GM12878 (cell line): ENCODE results near the gene EXD3. TPM values are rescaled to one million over a fixed set of nuclear protein-coding genes. Genes with fewer than 3 reads are reported as not detected.

Source experiments
- ATAC-seq: fragments of 200-7000 bp; cut with Tn5 transposase; 3 replicates; pipeline ENCODE4 v1.9.1; 2020; ENCODE audit warnings: mild to moderate bottlenecking, moderate library complexity
- BruUV-seq: library from RNA; stranded (reverse); fragments of 400-500 nt; replicated peaks from 2 replicates; lab custom pipeline; 2021; lab: Mats Ljungman, UMichigan
- CTCF ChIA-PET: fragments of 300-600 bp; sonication (Branson Sonifier 250); formaldehyde crosslinking; extraction: SDS; loops from one replicate; lab custom pipeline; 2021; ENCODE audit warnings: inconsistent platforms; lab: Yijun Ruan, JAX
- POLR2A ChIA-PET: fragments of 350-600 bp; formaldehyde crosslinking; extraction: SDS; loops from one replicate; lab custom pipeline; 2021; ENCODE audit warnings: inconsistent platforms; lab: Charles Lee
- RAD21 ChIA-PET: fragments of 300-600 bp; sonication (Branson Sonifier 250); formaldehyde crosslinking; loops from one replicate; lab custom pipeline; 2023; ENCODE audit warnings: antibody characterized with exemption; ENCODE audit not compliant: unreplicated experiment; lab: Charles Lee
- SMC1A ChIA-PET: fragments of 300-600 bp; sonication (Branson Sonifier 250); formaldehyde crosslinking; loops from one replicate; lab custom pipeline; 2023; ENCODE audit not compliant: unreplicated experiment, uncharacterized antibody; lab: Charles Lee
- DNase-seq: peaks from one replicate; pipeline ENCODE4 v3.0.0-alpha.2; 2011; ENCODE audit warnings: low read depth, low spot score
- FAIRE-seq: peaks from 3 replicates; lab custom pipeline; 2011; peaks lifted over from hg19 to GRCh38; lab: Jason Lieb, UNC
- H2AFZ ChIP-seq: 2 replicates; pipeline ENCODE4 v1.6.0; 2011; ENCODE audit warnings: low read depth, low read length, control low read depth; ENCODE audit not compliant: control insufficient read depth
- H3K27ac ChIP-seq: 2 replicates; pipeline ENCODE4 v1.5.1; 2011; ENCODE audit warnings: control low read depth; ENCODE audit not compliant: control insufficient read depth, insufficient read depth
- H3K27me3 ChIP-seq, 2 experiments: replicated peaks in 1 of 2; 2 replicates each; pipeline versions ENCODE4 v1.6.0 to v1.6.1; 2011; ENCODE audit warnings: low read length in 1 of 2; ENCODE audit not compliant: control insufficient read depth in 2 of 2, insufficient read depth in 2 of 2
- H3K36me3 ChIP-seq, 2 experiments: 2 replicates each; pipeline ENCODE4 v1.5.1; 2011; ENCODE audit warnings: low read length in 1 of 2; ENCODE audit not compliant: control insufficient read depth in 2 of 2, insufficient read depth in 2 of 2
- H3K4me1 ChIP-seq: 2 replicates; pipeline ENCODE4 v1.6.1; 2011; ENCODE audit warnings: mild to moderate bottlenecking, low read length, moderate library complexity, mixed read lengths; ENCODE audit not compliant: control insufficient read depth, insufficient read depth
- H3K4me2 ChIP-seq: 2 replicates; pipeline ENCODE4 v1.6.0; 2011; ENCODE audit warnings: control low read depth; ENCODE audit not compliant: control insufficient read depth, insufficient read depth
- H3K4me3 ChIP-seq: fragments of 200-600 bp; sonication (generic); 2 replicates; pipeline ENCODE4 v1.5.1; 2016
- H3K79me2 ChIP-seq: 2 replicates; pipeline ENCODE4 v1.6.0; 2011; ENCODE audit warnings: low read length; ENCODE audit not compliant: control insufficient read depth, insufficient read depth
- H3K9ac ChIP-seq: 2 replicates; pipeline ENCODE4 v1.8.0; 2011; ENCODE audit warnings: low read length, control low read depth, mixed read lengths; ENCODE audit not compliant: control insufficient read depth, insufficient read depth
- H3K9me3 ChIP-seq: replicated peaks from 3 replicates; pipeline ENCODE4 v1.5.1; 2011; ENCODE audit warnings: mild to moderate bottlenecking, low read length; ENCODE audit not compliant: control insufficient read depth, insufficient read depth
- H4K20me1 ChIP-seq: 2 replicates; pipeline ENCODE4 v1.6.0; 2011; ENCODE audit not compliant: control insufficient read depth, insufficient read depth
- HDAC2 ChIP-seq: fragments of 200-600 bp; sonication (generic); IDR thresholded peaks from 2 replicates; pipeline ENCODE4 v1.6.1; 2017
- NBN ChIP-seq: fragments of 450-650 bp; IDR thresholded peaks from 2 replicates; pipeline ENCODE4 v1.6.1; 2016
- WGBS: methylation state at CpG from one replicate; pipeline ENCODE4 v1.1.6; 2016; ENCODE audit warnings: low lambda C conversion rate; ENCODE audit not compliant: insufficient replicate concordance, insufficient coverage; ENCODE audit errors: missing lambda C conversion rate; 5-methylcytosine and 5-hydroxymethylcytosine counted together
- in situ Hi-C: fragments of 300-500 bp; cut with MboI; formaldehyde crosslinking; loops from 9 replicates; pipeline ENCODE4 v1.14.3; 2018; ENCODE audit warnings: mixed read lengths
- intact Hi-C: fragments of 100-400 bp; cut with micrococcal nuclease; formaldehyde crosslinking; loops from one replicate; pipeline ENCODE4 v1.14.2; 2022; ENCODE audit not compliant: unreplicated experiment
- polyA plus RNA-seq, 11 experiments: library from polyadenylated mRNA; depleted of rRNA in 4 of 11; unstranded in 6 of 11; stranded (reverse) in 5 of 11; fragments of >200 nt; fragmentation: Nextera tagmentation in 4 of 11; fragmentation: Illumina TruSeq in 1 of 11; extraction: Ambion mirVana in 4 of 11; extraction: Trizol in 1 of 11; gene quantifications; 1 replicate in 1 of 11; 2 replicates in 10 of 11; pipeline versions ENCODE4 v1.2.1 to v1.2.3, GENCODE V29; 2011 to 2016; ENCODE audit warnings: inconsistent platforms in 2 of 11, missing spikeins in 2 of 11, low read depth in 1 of 11
- total RNA-seq, 4 experiments: library from RNA; depleted of rRNA in 3 of 4; stranded (reverse); fragments of >200 nt in 3 of 4; fragmentation: Illumina TruSeq in 1 of 4; extraction: Trizol in 1 of 4; gene quantifications; 2 replicates each; pipeline versions ENCODE4 v1.2.1 to v1.2.3, GENCODE V29; 2013 to 2021
- TF ChIP-seq, protein P1 (sequence below), 3 experiments: IDR thresholded peaks in 2 of 3; conservative IDR thresholded peaks in 1 of 3; 2 replicates each; pipeline ENCODE4 v1.5.1; 2011; ENCODE audit warnings: low read depth in 3 of 3, low read length in 3 of 3, mild to moderate bottlenecking in 3 of 3, control low read depth in 2 of 3, moderate library complexity in 2 of 3, inconsistent platforms in 1 of 3, mixed read lengths in 1 of 3; ENCODE audit not compliant: control insufficient read depth in 2 of 3, insufficient read depth in 1 of 3; ENCODE audit errors: extremely low read depth in 1 of 3
- TF ChIP-seq, protein P2 (sequence below): fragments of 450-650 bp; conservative IDR thresholded peaks from 2 replicates; pipeline ENCODE4 v1.6.1; 2017; ENCODE audit warnings: mild to moderate bottlenecking, moderate library complexity

Gene EXD3
- total and polyA plus RNA-seq, 10 of the 15 experiments (the other 5 are each of a cell fraction or from before 2014, with no cell fraction given), result 0.21 to 7.1 (median 3.6) TPM

DNA sequence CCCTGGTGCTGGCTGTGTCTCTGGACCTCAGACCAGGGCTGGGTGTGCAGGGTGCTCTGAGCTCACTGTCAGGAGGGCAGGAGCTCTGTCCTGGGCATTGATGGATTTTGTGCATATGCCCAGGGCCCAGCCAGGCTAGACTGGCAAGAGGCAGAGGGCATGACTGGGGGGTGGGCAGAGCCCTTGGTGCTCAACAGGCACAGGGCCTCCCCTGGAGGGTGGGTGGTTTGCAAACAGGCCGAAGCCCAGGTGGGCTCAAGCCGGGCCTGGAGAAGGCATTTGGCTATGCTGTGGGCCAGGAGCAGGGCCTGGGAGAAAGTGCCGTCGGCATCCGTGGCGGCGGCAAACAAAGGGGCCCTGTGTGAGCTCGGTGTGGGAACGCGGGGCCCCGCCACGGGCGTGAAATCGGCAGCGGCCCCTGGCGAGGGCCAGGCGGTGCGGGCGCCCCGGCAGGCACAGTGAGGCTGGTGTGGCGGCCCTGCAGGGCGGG lies 119.0 kb downstream of the EXD3 start:
- in situ Hi-C loops (no loop called here), intact Hi-C loops (loop anchor here (2.0 to 5.0 kb wide), 2 partner anchors 103 to 118 kb away; partner anchors contain the start of genes EXD3 and NOXA1)
- DNase-seq (no peak), ATAC-seq (no peak), FAIRE-seq (no peak)
- H3K27ac ChIP-seq, result no peak overlapping the region
- H3K9ac ChIP-seq, result no peak overlapping the region
- no peak overlapping the region for H2AFZ ChIP-seq
- peaks cover 30% of the 10 kb centered on the region for H3K4me1 ChIP-seq
- POLR2A ChIA-PET, result interaction anchor here (0.5 to 2.0 kb wide), 2 partner anchors 12 to 65 kb away, joined by 7 to 9 read pairs; no protein-coding TSS in a partner anchor
- RAD21 ChIA-PET, result no interaction called here
- WGBS, result 84% methylated on average over 22 of the region's 22 CpGs
- no peaks in the 10 kb centered on the region for H4K20me1 ChIP-seq
- CTCF ChIA-PET, result interaction anchor here (0.6 to 2.1 kb wide), 4 partner anchors 9 to 104 kb away, joined by 3 to 17 read pairs (median 4); no protein-coding TSS in a partner anchor
- H3K79me2 ChIP-seq, result no peaks in the 10 kb centered on the region; the same call in 1 of the 2 replicates
- no peak overlapping the region for H3K4me2 ChIP-seq
- no peak for TF ChIP-seq NBN
- no peak for TF ChIP-seq HDAC2
- TF ChIP-seq, protein P1, sequence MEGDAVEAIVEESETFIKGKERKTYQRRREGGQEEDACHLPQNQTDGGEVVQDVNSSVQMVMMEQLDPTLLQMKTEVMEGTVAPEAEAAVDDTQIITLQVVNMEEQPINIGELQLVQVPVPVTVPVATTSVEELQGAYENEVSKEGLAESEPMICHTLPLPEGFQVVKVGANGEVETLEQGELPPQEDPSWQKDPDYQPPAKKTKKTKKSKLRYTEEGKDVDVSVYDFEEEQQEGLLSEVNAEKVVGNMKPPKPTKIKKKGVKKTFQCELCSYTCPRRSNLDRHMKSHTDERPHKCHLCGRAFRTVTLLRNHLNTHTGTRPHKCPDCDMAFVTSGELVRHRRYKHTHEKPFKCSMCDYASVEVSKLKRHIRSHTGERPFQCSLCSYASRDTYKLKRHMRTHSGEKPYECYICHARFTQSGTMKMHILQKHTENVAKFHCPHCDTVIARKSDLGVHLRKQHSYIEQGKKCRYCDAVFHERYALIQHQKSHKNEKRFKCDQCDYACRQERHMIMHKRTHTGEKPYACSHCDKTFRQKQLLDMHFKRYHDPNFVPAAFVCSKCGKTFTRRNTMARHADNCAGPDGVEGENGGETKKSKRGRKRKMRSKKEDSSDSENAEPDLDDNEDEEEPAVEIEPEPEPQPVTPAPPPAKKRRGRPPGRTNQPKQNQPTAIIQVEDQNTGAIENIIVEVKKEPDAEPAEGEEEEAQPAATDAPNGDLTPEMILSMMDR (IDR thresholded peaks at IDR 0.05 in 2 of 3, conservative IDR thresholded peaks at IDR 0.05 in 1 of 3; ENCODE audit: control insufficient read depth in 2 of 3, extremely low read depth in 1 of 3, insufficient read depth in 1 of 3, low read depth in 3 of 3, low read length in 3 of 3), result no peak
- TF ChIP-seq, protein P2, sequence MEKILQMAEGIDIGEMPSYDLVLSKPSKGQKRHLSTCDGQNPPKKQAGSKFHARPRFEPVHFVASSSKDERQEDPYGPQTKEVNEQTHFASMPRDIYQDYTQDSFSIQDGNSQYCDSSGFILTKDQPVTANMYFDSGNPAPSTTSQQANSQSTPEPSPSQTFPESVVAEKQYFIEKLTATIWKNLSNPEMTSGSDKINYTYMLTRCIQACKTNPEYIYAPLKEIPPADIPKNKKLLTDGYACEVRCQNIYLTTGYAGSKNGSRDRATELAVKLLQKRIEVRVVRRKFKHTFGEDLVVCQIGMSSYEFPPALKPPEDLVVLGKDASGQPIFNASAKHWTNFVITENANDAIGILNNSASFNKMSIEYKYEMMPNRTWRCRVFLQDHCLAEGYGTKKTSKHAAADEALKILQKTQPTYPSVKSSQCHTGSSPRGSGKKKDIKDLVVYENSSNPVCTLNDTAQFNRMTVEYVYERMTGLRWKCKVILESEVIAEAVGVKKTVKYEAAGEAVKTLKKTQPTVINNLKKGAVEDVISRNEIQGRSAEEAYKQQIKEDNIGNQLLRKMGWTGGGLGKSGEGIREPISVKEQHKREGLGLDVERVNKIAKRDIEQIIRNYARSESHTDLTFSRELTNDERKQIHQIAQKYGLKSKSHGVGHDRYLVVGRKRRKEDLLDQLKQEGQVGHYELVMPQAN, result no peak
- SMC1A ChIA-PET, result no interaction called here
- H3K4me3 ChIP-seq, result no peak overlapping the region
- no peaks in the 10 kb centered on the region for H3K27me3 ChIP-seq
- BruUV-seq, result no TSS peak
- no peaks in the 10 kb centered on the region for H3K36me3 ChIP-seq
- no peaks in the 10 kb centered on the region for H3K9me3 ChIP-seq
